Nephron progenitor cell (in vitro differentiated cells): ENCODE data around the gene SMAD4.
"Not testable (repeated sequence)": the region's sequence is repeated elsewhere in the genome, so short reads cannot be mapped to it uniquely, and the experiment has no call there.

Experiments
- DNase-seq: peaks from one replicate; pipeline ENCODE4 v3.0.0; 2021
- H3K27ac Mint-ChIP-seq: 2 replicates; pipeline ENCODE4 v1.8.0; 2021; ENCODE audit warnings: mild to moderate bottlenecking, moderate library complexity, mixed read lengths
- H3K27me3 Mint-ChIP-seq: 2 replicates; pipeline ENCODE4 v1.8.0; 2021; ENCODE audit warnings: mild to moderate bottlenecking, low read depth, mixed read lengths; ENCODE audit not compliant: poor library complexity
- H3K36me3 Mint-ChIP-seq: 2 replicates; pipeline ENCODE4 v1.8.0; 2021; ENCODE audit warnings: low read depth, mixed read lengths
- H3K4me1 Mint-ChIP-seq: 2 replicates; pipeline ENCODE4 v1.8.0; 2021; ENCODE audit warnings: mixed read lengths
- H3K4me3 Mint-ChIP-seq: 2 replicates; pipeline ENCODE4 v1.8.0; 2021; ENCODE audit warnings: mild to moderate bottlenecking, moderate library complexity, mixed read lengths
- H3K9me3 Mint-ChIP-seq: 2 replicates; pipeline ENCODE4 v1.8.0; 2021; ENCODE audit warnings: mild to moderate bottlenecking, moderate library complexity, mixed read lengths
- CTCF ChIP-seq: fragments of 200-600 bp; sonication (generic); IDR thresholded peaks from 2 replicates; pipeline ENCODE4 v1.5.0; 2021; ENCODE audit warnings: antibody characterized with exemption

Gene SMAD4

GRCh38 chr18:51110073-51110797 lies 80.2 kb downstream of the SMAD4 start:
- TF ChIP-seq CTCF, result peak; percentile 95
- H3K4me3 Mint-ChIP-seq, result no peak overlapping the region
- H3K36me3 Mint-ChIP-seq, result no peaks in the 10 kb centered on the region
- H3K4me1 Mint-ChIP-seq, result peaks cover 18% of the 10 kb centered on the region
- peak; percentile 89 for DNase-seq
- H3K9me3 Mint-ChIP-seq, result peaks cover 21% of the 10 kb centered on the region
- no peak overlapping the region for H3K27ac Mint-ChIP-seq
- H3K27me3 Mint-ChIP-seq, result peaks cover 6% of the 10 kb centered on the region

- H3K27ac Mint-ChIP-seq, H3K27me3 Mint-ChIP-seq, H3K4me3 Mint-ChIP-seq, DNase-seq, H3K36me3 Mint-ChIP-seq: not testable (repeated sequence)
- H3K4me1 Mint-ChIP-seq, result peaks cover 18% of the 10 kb centered on the region
- H3K9me3 Mint-ChIP-seq, result peaks cover 26% of the 10 kb centered on the region
Measured at GRCh38 chr18:51111633-51112355, 81.8 kb downstream of the SMAD4 start.

GRCh38 chr18:51116996-51117395 lies 87.0 kb downstream of the SMAD4 start:
- H3K27me3 Mint-ChIP-seq, result not testable (repeated sequence)

GRCh38 chr18:51119561-51119960 lies 89.5 kb downstream of the SMAD4 start:
- Mint-ChIP-seq H3K36me3 (peaks cover 16% of the 10 kb centered on the region), H3K9me3 (peaks cover 49% of the 10 kb centered on the region)
- H3K27ac Mint-ChIP-seq, DNase-seq, H3K4me1 Mint-ChIP-seq, H3K27me3 Mint-ChIP-seq, H3K4me3 Mint-ChIP-seq: not testable (repeated sequence)

More at GRCh38 chr18:51116996-51117395, 87.0 kb downstream of the SMAD4 start:
- DNase-seq, H3K4me3 Mint-ChIP-seq, H3K27ac Mint-ChIP-seq, H3K4me1 Mint-ChIP-seq: not testable (repeated sequence)
- Mint-ChIP-seq H3K36me3 (peaks cover 15% of the 10 kb centered on the region), H3K9me3 (peaks cover 48% of the 10 kb centered on the region)

GRCh38 chr18:51119976-51120375 lies 90.0 kb downstream of the SMAD4 start:
- not testable (repeated sequence) for H3K4me1 Mint-ChIP-seq, H3K4me3 Mint-ChIP-seq, DNase-seq, H3K27ac Mint-ChIP-seq, H3K27me3 Mint-ChIP-seq
- H3K36me3 Mint-ChIP-seq, result peaks cover 16% of the 10 kb centered on the region
- peaks cover 49% of the 10 kb centered on the region for H3K9me3 Mint-ChIP-seq

GRCh38 chr18:51120809-51121596 lies 91.0 kb downstream of the SMAD4 start:
- Mint-ChIP-seq H3K4me3 (no peak overlapping the region), H3K27me3 (no peaks in the 10 kb centered on the region), H3K36me3 (peaks cover 16% of the 10 kb centered on the region), H3K4me1 (no peaks in the 10 kb centered on the region), H3K9me3 (peaks cover 45% of the 10 kb centered on the region), H3K27ac (no peak overlapping the region)
- no peak for TF ChIP-seq CTCF
- DNase-seq, result no peak

- H3K4me1 Mint-ChIP-seq, result no peaks in the 10 kb centered on the region
- DNase-seq, result no peak
- peaks cover 16% of the 10 kb centered on the region for H3K36me3 Mint-ChIP-seq
- no peak for TF ChIP-seq CTCF
- H3K27ac Mint-ChIP-seq, result no peak overlapping the region
- no peaks in the 10 kb centered on the region for H3K27me3 Mint-ChIP-seq
- peaks cover 45% of the 10 kb centered on the region for H3K9me3 Mint-ChIP-seq
- H3K4me3 Mint-ChIP-seq, result no peak overlapping the region
Measured at GRCh38 chr18:51121597-51121857, 91.5 kb downstream of the SMAD4 start.
